Common myeloid progenitor, CD34-positive (primary cell): ENCODE measurements around the gene TMEM178B.

Source experiments
- CTCF ChIA-PET: fragments of 350-600 bp; sonication (Branson Sonifier 250); formaldehyde crosslinking; loops from one replicate; lab custom pipeline; 2021; ENCODE audit warnings: antibody characterized with exemption; lab: Charles Lee
- POLR2A ChIA-PET: fragments of 350-600 bp; sonication (Branson Sonifier 250); formaldehyde crosslinking; loops from one replicate; lab custom pipeline; 2021; ENCODE audit warnings: antibody characterized with exemption; lab: Charles Lee
- DNase-seq, 3 donors: peaks; one replicate each; pipeline versions ENCODE4 v3.0.0 to v3.0.0-alpha.2; 2013
- H3K27ac ChIP-seq, 2 experiments: 1 replicate in 1 of 2; 2 replicates in 1 of 2; pipeline ENCODE4 v1.7.0; 2013; ENCODE audit warnings: inconsistent platforms in 2 of 2, low read length in 2 of 2, mild to moderate bottlenecking in 2 of 2, low read depth in 1 of 2, moderate library complexity in 1 of 2; ENCODE audit not compliant: severe bottlenecking in 2 of 2, insufficient read depth in 1 of 2, poor library complexity in 1 of 2
- H3K27me3 ChIP-seq, 5 experiments: replicated peaks in 2 of 5; 1 replicate in 3 of 5; 2 replicates in 2 of 5; pipeline versions ENCODE4 v1.6.1 to v1.7.0; 2013; ENCODE audit warnings: low read length in 4 of 5, mild to moderate bottlenecking in 2 of 5, moderate library complexity in 2 of 5, inconsistent platforms in 1 of 5; ENCODE audit not compliant: insufficient read depth in 5 of 5, control insufficient read depth in 4 of 5
- H3K36me3 ChIP-seq, 4 experiments: 1 replicate in 2 of 4; 2 replicates in 2 of 4; pipeline versions ENCODE4 v1.6.1 to v1.7.0; 2013; ENCODE audit warnings: low read length in 3 of 4, control low read depth in 1 of 4, mild to moderate bottlenecking in 1 of 4; ENCODE audit not compliant: control insufficient read depth in 4 of 4, insufficient read depth in 4 of 4
- H3K4me1 ChIP-seq, 4 experiments: 1 replicate in 3 of 4; 2 replicates in 1 of 4; pipeline versions ENCODE4 v1.6.1 to v1.7.1; 2013; ENCODE audit warnings: low read length in 3 of 4, mild to moderate bottlenecking in 3 of 4, control low read depth in 1 of 4, inconsistent platforms in 1 of 4, moderate library complexity in 1 of 4; ENCODE audit not compliant: control insufficient read depth in 4 of 4, insufficient read depth in 4 of 4; ENCODE audit errors: control extremely low read depth in 1 of 4
- H3K4me3 ChIP-seq, 7 experiments: 1 replicate in 4 of 7; 2 replicates in 3 of 7; pipeline versions ENCODE4 v1.5.1 to v1.7.0; 2013; ENCODE audit warnings: mild to moderate bottlenecking in 7 of 7, low read length in 6 of 7, moderate library complexity in 6 of 7, inconsistent platforms in 2 of 7, low read depth in 2 of 7, control low read depth in 1 of 7; ENCODE audit not compliant: insufficient read depth in 4 of 7, control insufficient read depth in 1 of 7; ENCODE audit errors: extremely low read depth in 1 of 7
- H3K9me3 ChIP-seq, 5 experiments: 1 replicate in 4 of 5; 2 replicates in 1 of 5; pipeline versions ENCODE4 v1.6.1 to v1.7.1; 2013; ENCODE audit warnings: low read length in 4 of 5, mild to moderate bottlenecking in 2 of 5, inconsistent platforms in 1 of 5, low read depth in 1 of 5, moderate library complexity in 1 of 5; ENCODE audit not compliant: control insufficient read depth in 4 of 5, insufficient read depth in 2 of 5; ENCODE audit errors: control extremely low read depth in 1 of 5
- WGBS: methylation state at CpG from one replicate; pipeline ENCODE4 v1.1.5; 2013; ENCODE audit not compliant: insufficient coverage; 5-methylcytosine and 5-hydroxymethylcytosine counted together

Gene TMEM178B

GRCh38 chr7:141258559-141258958, 184.7 kb downstream of the TMEM178B start:
- CTCF ChIA-PET = no interaction called here
- peaks cover 0 to 11% (median 3%) of the 10 kb centered on the region in 5 experiments for H3K9me3 ChIP-seq
- no peak overlapping the region for H3K27ac ChIP-seq
- no peak overlapping the region for H3K4me3 ChIP-seq
- H3K4me1 ChIP-seq = no peaks in the 10 kb centered on the region
- no peak for DNase-seq
- WGBS = 90% methylated on average over 2 of the region's 5 CpGs
- POLR2A ChIA-PET = no interaction called here
- H3K36me3 ChIP-seq = no peaks in the 10 kb centered on the region
- H3K27me3 ChIP-seq = peaks cover 0 to 5% (median 0%) of the 10 kb centered on the region in 5 experiments

DNA sequence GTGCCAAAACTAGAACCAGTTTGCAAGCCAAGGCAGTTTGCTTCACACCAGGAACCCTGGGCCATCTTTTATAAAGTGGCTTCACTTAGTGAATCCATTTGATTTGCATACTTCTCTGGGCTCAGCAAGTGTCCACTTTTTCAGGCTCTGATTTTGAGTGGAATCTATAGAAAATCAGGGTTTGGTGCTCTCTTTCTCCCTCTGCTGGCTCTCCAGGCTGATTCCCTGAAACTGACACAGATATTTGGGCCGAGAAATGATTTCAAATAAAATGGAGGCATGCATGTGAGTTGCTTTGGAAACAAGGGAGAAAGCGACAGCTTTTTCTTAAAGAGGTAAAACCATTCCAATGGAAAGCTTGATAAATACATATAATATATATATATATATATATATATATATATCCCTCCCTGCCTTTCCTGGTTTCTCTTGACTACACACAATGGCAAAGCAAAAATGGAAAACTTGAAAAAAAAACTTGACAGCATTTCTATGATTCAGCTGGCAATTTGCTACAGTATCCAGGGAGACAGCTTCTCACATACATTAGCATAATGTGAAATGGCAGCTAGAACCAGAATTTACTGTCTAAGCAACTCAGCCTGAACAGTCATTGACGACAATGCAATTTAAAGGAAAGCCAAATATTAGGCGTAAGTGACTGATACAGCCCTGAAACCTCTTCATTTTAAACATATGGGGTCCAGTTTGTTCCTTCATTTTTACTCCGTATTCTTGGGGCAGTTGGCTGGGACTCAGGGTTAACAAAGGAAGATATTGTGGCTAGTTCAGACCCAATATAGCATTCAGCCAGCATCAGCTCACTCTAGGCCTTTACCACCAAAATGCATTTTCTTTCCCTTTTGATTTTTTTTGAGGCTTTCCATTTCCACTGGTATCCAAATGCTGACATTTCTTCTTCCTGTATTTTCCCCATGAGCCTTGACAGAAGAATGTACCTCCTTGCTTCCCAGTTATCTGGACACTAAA, 188.5 kb downstream of the TMEM178B start:
- Histone ChIP-seq H3K27ac (no peak overlapping the region), H3K4me1 (no peaks in the 10 kb centered on the region), H3K36me3 (no peaks in the 10 kb centered on the region), H3K4me3 (no peak overlapping the region), H3K27me3 (peaks cover 0 to 5% (median 0%) of the 10 kb centered on the region in 5 experiments), H3K9me3 (peaks cover 0 to 11% (median 3%) of the 10 kb centered on the region in 5 experiments)
- ChIA-PET POLR2A (no interaction called here), CTCF (no interaction called here)
- no peak for DNase-seq
- 92% methylated on average over 3 of the region's 5 CpGs for WGBS

- Histone ChIP-seq H3K4me3 (no peak overlapping the region), H3K36me3 (no peaks in the 10 kb centered on the region), H3K27ac (no peak overlapping the region), H3K27me3 (peaks cover 0 to 5% (median 0%) of the 10 kb centered on the region in 5 experiments), H3K4me1 (no peaks in the 10 kb centered on the region), H3K9me3 (peaks cover 0 to 7% (median 3%) of the 10 kb centered on the region in 5 experiments)
- WGBS = 100% methylated on average over 1 of the region's 2 CpGs
- DNase-seq = no peak
- POLR2A ChIA-PET = no interaction called here
- CTCF ChIA-PET = no interaction called here
Observed at GRCh38 chr7:141263508-141263907, 189.6 kb downstream of the TMEM178B start.

DNA sequence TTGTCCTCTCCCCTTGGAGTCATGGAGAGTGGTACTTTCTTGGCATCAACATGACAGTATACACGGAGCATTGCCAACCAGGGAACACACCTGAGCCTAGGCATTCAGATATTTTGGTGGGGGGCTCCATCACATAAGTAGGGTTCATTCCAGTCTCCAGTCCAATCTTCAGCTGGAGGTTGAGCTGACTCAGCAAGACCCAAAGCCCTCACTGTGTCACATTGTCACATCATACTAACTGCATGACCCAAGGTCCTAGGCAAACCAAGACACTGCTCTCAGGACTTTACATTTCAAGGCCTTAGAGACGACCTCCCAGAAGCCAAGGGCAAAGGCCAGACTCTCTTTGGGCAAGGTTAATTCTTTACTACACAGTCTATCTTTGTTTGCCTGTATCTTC, 190.1 kb downstream of the TMEM178B start:
- ChIA-PET CTCF (interaction anchor here (1.4 kb wide), 1 partner anchor 9 kb away, joined by 3 read pairs; no protein-coding TSS in a partner anchor), POLR2A (no interaction called here)
- WGBS = 83% methylated on average over 2 of the region's 2 CpGs
- no peaks in the 10 kb centered on the region for H3K36me3 ChIP-seq
- no peak for DNase-seq
- H3K4me3 ChIP-seq = no peak overlapping the region
- H3K4me1 ChIP-seq = no peaks in the 10 kb centered on the region
- peaks cover 0 to 5% (median 0%) of the 10 kb centered on the region in 5 experiments for H3K27me3 ChIP-seq
- H3K9me3 ChIP-seq = peaks cover 0 to 4% (median 3%) of the 10 kb centered on the region in 5 experiments
- no peak overlapping the region for H3K27ac ChIP-seq

GRCh38 chr7:141264511-141264910, 190.6 kb downstream of the TMEM178B start:
- POLR2A ChIA-PET = no interaction called here
- WGBS = 89% methylated on average over 1 of the region's 2 CpGs

GRCh38 chr7:141265668-141266067, 191.8 kb downstream of the TMEM178B start:
- CTCF ChIA-PET = no interaction called here
- Histone ChIP-seq H3K4me3 (no peak overlapping the region), H3K27ac (no peak overlapping the region), H3K36me3 (no peaks in the 10 kb centered on the region), H3K27me3 (peaks cover 0 to 5% (median 0%) of the 10 kb centered on the region in 5 experiments), H3K9me3 (no peaks in the 10 kb centered on the region), H3K4me1 (no peaks in the 10 kb centered on the region)
- no peak for DNase-seq
- POLR2A ChIA-PET = no interaction called here
- 100% methylated on average over 2 of the region's 2 CpGs for WGBS

More at GRCh38 chr7:141264511-141264910, 190.6 kb downstream of the TMEM178B start:
- Histone ChIP-seq H3K36me3 (no peaks in the 10 kb centered on the region), H3K4me3 (no peak overlapping the region), H3K9me3 (peaks cover 0 to 4% (median 3%) of the 10 kb centered on the region in 5 experiments), H3K4me1 (no peaks in the 10 kb centered on the region), H3K27ac (no peak overlapping the region), H3K27me3 (peaks cover 0 to 5% (median 0%) of the 10 kb centered on the region in 5 experiments)
- CTCF ChIA-PET = interaction anchor here (1.4 kb wide), 1 partner anchor 9 kb away, joined by 3 read pairs; no protein-coding TSS in a partner anchor
- DNase-seq = no peak

GRCh38 chr7:141268614-141269013, 194.8 kb downstream of the TMEM178B start:
- H3K36me3 ChIP-seq = no peaks in the 10 kb centered on the region
- H3K4me1 ChIP-seq = no peaks in the 10 kb centered on the region
- no peaks in the 10 kb centered on the region for H3K9me3 ChIP-seq
- DNase-seq = no peak
- ChIA-PET CTCF (no interaction called here), POLR2A (no interaction called here)
- no peaks in the 10 kb centered on the region for H3K27me3 ChIP-seq
- no peak overlapping the region for H3K27ac ChIP-seq
- no peak overlapping the region for H3K4me3 ChIP-seq
- 89% methylated on average over 3 of the region's 3 CpGs for WGBS
